RPMI8226 (cell line): ENCODE results near the gene GABPB1.
"Not testable (repeated sequence)": the region's sequence is repeated elsewhere in the genome, so short reads cannot be mapped to it uniquely, and the experiment has no call there.

ENCODE experiments used
- DNase-seq: peaks from one replicate; pipeline ENCODE4 v3.0.0-alpha.2; 2015

Gene GABPB1

GRCh38 chr15:50354838-50355618, at the start of gene GABPB1:
GABPB1 (minus strand) TSS chr15:50355198; CDS start chr15:50309798, 45,400 bp downstream.
- peak; percentile 96 for DNase-seq

- not testable (repeated sequence) for DNase-seq
Measured at GRCh38 chr15:50391561-50391960, 36.6 kb upstream of the GABPB1 start.

GRCh38 chr15:50390554-50391264, 35.7 kb upstream of the GABPB1 start:
- DNase-seq: peak; percentile 56

GRCh38 chr15:50382408-50382807, 27.4 kb upstream of the GABPB1 start:
- DNase-seq: not testable (repeated sequence)

- DNase-seq: no peak
Measured at GRCh38 chr15:50381438-50381837, 26.4 kb upstream of the GABPB1 start.

- DNase-seq: no peak
Measured at GRCh38 chr15:50380089-50380488, 25.1 kb upstream of the GABPB1 start.

GRCh38 chr15:50379413-50379812, 24.4 kb upstream of the GABPB1 start:
- not testable (repeated sequence) for DNase-seq

- no peak for DNase-seq
Measured at GRCh38 chr15:50378776-50379175, 23.8 kb upstream of the GABPB1 start.

- peak; percentile 66 for DNase-seq
Measured at GRCh38 chr15:50377867-50378751, 23.1 kb upstream of the GABPB1 start.

- not testable (repeated sequence) for DNase-seq
Measured at GRCh38 chr15:50369564-50369963, 14.6 kb upstream of the GABPB1 start.

- no peak for DNase-seq
Measured at GRCh38 chr15:50365971-50366370, 11.0 kb upstream of the GABPB1 start.

GRCh38 chr15:50365570-50365969, 10.6 kb upstream of the GABPB1 start:
- no peak for DNase-seq

GRCh38 chr15:50363612-50364011, 8.6 kb upstream of the GABPB1 start:
- no peak for DNase-seq

GRCh38 chr15:50361756-50362155, 6.8 kb upstream of the GABPB1 start:
- no peak for DNase-seq

- DNase-seq: peak; percentile 63
Measured at GRCh38 chr15:50358845-50359244, 3.8 kb upstream of the GABPB1 start.

- DNase-seq: no peak
Measured at GRCh38 chr15:50355980-50356379, 982 bp upstream of the GABPB1 start.

- no peak for DNase-seq
Measured at GRCh38 chr15:50355619-50355905, 564 bp upstream of the GABPB1 start.

- peak; percentile 85 for DNase-seq
Measured at GRCh38 chr15:50353975-50354837, 792 bp downstream of the GABPB1 start.

- DNase-seq: peak; percentile 23
Measured at GRCh38 chr15:50353251-50353974, 1.6 kb downstream of the GABPB1 start.

- no peak for DNase-seq
Measured at GRCh38 chr15:50350621-50351020, 4.4 kb downstream of the GABPB1 start.

GRCh38 chr15:50345298-50345697, 9.7 kb downstream of the GABPB1 start:
- DNase-seq: no peak

- no peak for DNase-seq
Measured at GRCh38 chr15:50344006-50344464, 11.0 kb downstream of the GABPB1 start.
